ENCODE data around the gene SLC25A13.
"Not testable (repeated sequence)": the region's sequence is repeated elsewhere in the genome, so short reads cannot be mapped to it uniquely, and the experiment has no call there.

SLC25A13 gene

GRCh38 chr7:96361116-96361857 lies 39.4 kb upstream of the SLC25A13 start:
- TF ChIP-seq CSRNP3 (CRISPR knock-in tag; IDR thresholded peaks at IDR 0.05) = no peak
- no peak for TF ChIP-seq RARB (CRISPR knock-in tag; IDR thresholded peaks at IDR 0.05)
- no peak for TF ChIP-seq ARNTL (CRISPR knock-in tag; IDR thresholded peaks at IDR 0.05; ENCODE audit: borderline replicate concordance, low read depth)
- no peak for TF ChIP-seq CSDC2 (CRISPR knock-in tag; IDR thresholded peaks at IDR 0.05)
- no peak for TF ChIP-seq PPARA (CRISPR knock-in tag; IDR thresholded peaks at IDR 0.05; ENCODE audit: borderline replicate concordance)
- no peak for TF ChIP-seq CREB5 (CRISPR knock-in tag; IDR thresholded peaks at IDR 0.05; ENCODE audit: low read depth)
- no peak for TF ChIP-seq BACH2 (CRISPR knock-in tag; IDR thresholded peaks at IDR 0.05; ENCODE audit: borderline replicate concordance)
- no peak for TF ChIP-seq TCF4 (CRISPR knock-in tag; IDR thresholded peaks at IDR 0.05; ENCODE audit: borderline replicate concordance)
- ATAC-seq = no peak

- no peak for TF ChIP-seq GLIS3 (CRISPR knock-in tag; IDR thresholded peaks at IDR 0.05)
- TF ChIP-seq ZFP30 (CRISPR knock-in tag; IDR thresholded peaks at IDR 0.05) = no peak
- TF ChIP-seq BACH2 (CRISPR knock-in tag; IDR thresholded peaks at IDR 0.05; ENCODE audit: borderline replicate concordance) = no peak
- no peak for TF ChIP-seq CSDC2 (CRISPR knock-in tag; IDR thresholded peaks at IDR 0.05)
- TF ChIP-seq PPARA (CRISPR knock-in tag; IDR thresholded peaks at IDR 0.05; ENCODE audit: borderline replicate concordance) = no peak
- TF ChIP-seq OSR1 (CRISPR knock-in tag; IDR thresholded peaks at IDR 0.05) = no peak
- no peak for TF ChIP-seq TCF4 (CRISPR knock-in tag; IDR thresholded peaks at IDR 0.05; ENCODE audit: borderline replicate concordance)
- no peak for TF ChIP-seq SNAI2 (CRISPR knock-in tag; IDR thresholded peaks at IDR 0.05)
- no peak for TF ChIP-seq TSHZ2 (CRISPR knock-in tag; IDR thresholded peaks at IDR 0.05)
- TF ChIP-seq ISL1 (CRISPR knock-in tag; IDR thresholded peaks at IDR 0.05) = no peak
- no peak for TF ChIP-seq CSRNP3 (CRISPR knock-in tag; IDR thresholded peaks at IDR 0.05)
- TF ChIP-seq ZFP3 (CRISPR knock-in tag; IDR thresholded peaks at IDR 0.05) = no peak
- TF ChIP-seq ARNTL (CRISPR knock-in tag; IDR thresholded peaks at IDR 0.05; ENCODE audit: borderline replicate concordance, low read depth) = no peak
- TF ChIP-seq ZC3H10 (CRISPR knock-in tag; IDR thresholded peaks at IDR 0.05) = no peak
- no peak for TF ChIP-seq PATZ1 (CRISPR knock-in tag; IDR thresholded peaks at IDR 0.05; ENCODE audit: borderline replicate concordance)
- no peak for TF ChIP-seq ZNF8 (CRISPR knock-in tag; IDR thresholded peaks at IDR 0.05)
- no peak for TF ChIP-seq ZNF70 (CRISPR knock-in tag; IDR thresholded peaks at IDR 0.05)
- no peak for TF ChIP-seq ZNF565 (CRISPR knock-in tag; conservative IDR thresholded peaks at IDR 0.05; ENCODE audit: low read depth)
- no peak for TF ChIP-seq POU6F1 (CRISPR knock-in tag; IDR thresholded peaks at IDR 0.05; ENCODE audit: borderline replicate concordance, low read depth)
- no peak for TF ChIP-seq TOX (CRISPR knock-in tag; IDR thresholded peaks at IDR 0.05; ENCODE audit: borderline replicate concordance)
- no peak for ATAC-seq
Observed at GRCh38 chr7:96359876-96360275, 38.0 kb upstream of the SLC25A13 start.

- ATAC-seq = not testable (repeated sequence)
Observed at GRCh38 chr7:96358236-96358971, 36.5 kb upstream of the SLC25A13 start.

All from SK-N-SH treated with all-trans-retinoic acid at 6 μM for 48 hours (cell line).